Neuron (in vitro differentiated cells): ENCODE results near the gene PLEKHM3.

Experiments
- H2AFZ ChIP-seq: one replicate; pipeline ENCODE4 v1.6.1; 2013; ENCODE audit warnings: low read depth, mild to moderate bottlenecking, inconsistent platforms, low read length, moderate library complexity
- H3K27me3 ChIP-seq: one replicate; pipeline ENCODE4 v1.6.1; 2013; ENCODE audit warnings: low read length; ENCODE audit not compliant: insufficient read depth
- H3K36me3 ChIP-seq: one replicate; pipeline ENCODE4 v1.6.1; 2013; ENCODE audit warnings: low read length; ENCODE audit not compliant: insufficient read depth
- H3K4me1 ChIP-seq: one replicate; pipeline ENCODE4 v1.6.1; 2013; ENCODE audit warnings: low read length; ENCODE audit not compliant: insufficient read depth
- H3K4me3 ChIP-seq: 2 replicates; pipeline ENCODE4 v1.5.1; 2013; ENCODE audit warnings: mild to moderate bottlenecking, low read length, moderate library complexity
- H3K9me3 ChIP-seq: one replicate; pipeline ENCODE4 v1.6.1; 2013; ENCODE audit warnings: low read length

The PLEKHM3 gene

DNA sequence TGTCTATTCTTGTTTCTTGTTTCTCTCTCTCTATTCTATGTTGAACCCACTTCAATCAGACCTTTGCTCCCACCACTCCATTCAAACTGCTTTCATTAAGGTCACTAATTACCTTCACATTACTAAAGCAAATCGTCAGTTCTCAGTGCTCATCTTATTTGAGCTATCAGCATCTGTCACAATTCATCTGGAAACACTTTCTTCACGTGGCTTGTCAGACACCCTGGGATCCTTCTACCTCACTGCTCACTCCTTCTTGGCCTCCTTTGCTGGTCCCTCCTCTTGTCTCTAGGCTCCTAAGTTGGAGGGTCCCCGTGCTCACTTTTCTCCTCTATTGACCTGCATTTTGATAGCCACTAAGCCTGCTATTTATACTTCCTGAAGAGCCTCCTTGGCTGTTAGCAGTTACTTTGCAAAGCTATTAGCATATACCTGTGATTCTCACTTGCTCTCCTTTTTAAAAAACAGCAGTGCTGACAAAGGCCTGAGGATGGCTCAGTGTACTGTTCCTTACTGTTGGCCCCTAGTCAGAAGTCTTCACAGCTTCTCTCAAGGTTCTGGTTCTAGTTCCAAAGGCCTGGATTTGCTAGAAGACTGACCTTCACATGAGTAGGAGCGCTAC is 80.2 kb downstream of the PLEKHM3 start:
- no peaks in the 10 kb centered on the region for H3K27me3 ChIP-seq
- peaks cover 1% of the 10 kb centered on the region for H3K9me3 ChIP-seq
- no peak overlapping the region for H3K4me3 ChIP-seq
- H3K4me1 ChIP-seq, result no peaks in the 10 kb centered on the region
- peaks cover 3% of the 10 kb centered on the region for H3K36me3 ChIP-seq
- no peak overlapping the region for H2AFZ ChIP-seq

DNA sequence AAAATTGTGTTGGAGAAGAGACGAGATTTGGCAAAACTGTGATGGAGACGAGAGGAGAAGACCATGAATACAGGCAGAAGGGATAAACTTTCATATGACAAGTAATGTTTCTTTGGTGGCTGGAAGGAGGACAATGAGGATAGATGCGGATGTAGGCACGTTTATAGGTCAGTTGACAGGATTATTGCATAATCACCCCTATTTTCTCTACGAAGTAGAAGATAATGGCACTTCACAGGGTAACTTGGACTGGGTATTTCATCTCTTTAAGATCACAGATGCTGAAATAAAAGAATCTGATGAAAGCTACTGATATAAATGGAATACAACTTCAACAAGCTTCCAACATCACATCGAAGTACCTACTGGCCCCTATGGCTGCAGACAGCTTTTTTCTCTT is 81.0 kb downstream of the PLEKHM3 start:
- no peaks in the 10 kb centered on the region for H3K27me3 ChIP-seq
- H3K36me3 ChIP-seq, result peaks cover 3% of the 10 kb centered on the region
- H3K4me1 ChIP-seq, result no peaks in the 10 kb centered on the region
- H3K9me3 ChIP-seq, result peaks cover 1% of the 10 kb centered on the region
- H2AFZ ChIP-seq, result no peak overlapping the region
- H3K4me3 ChIP-seq, result no peak overlapping the region

DNA sequence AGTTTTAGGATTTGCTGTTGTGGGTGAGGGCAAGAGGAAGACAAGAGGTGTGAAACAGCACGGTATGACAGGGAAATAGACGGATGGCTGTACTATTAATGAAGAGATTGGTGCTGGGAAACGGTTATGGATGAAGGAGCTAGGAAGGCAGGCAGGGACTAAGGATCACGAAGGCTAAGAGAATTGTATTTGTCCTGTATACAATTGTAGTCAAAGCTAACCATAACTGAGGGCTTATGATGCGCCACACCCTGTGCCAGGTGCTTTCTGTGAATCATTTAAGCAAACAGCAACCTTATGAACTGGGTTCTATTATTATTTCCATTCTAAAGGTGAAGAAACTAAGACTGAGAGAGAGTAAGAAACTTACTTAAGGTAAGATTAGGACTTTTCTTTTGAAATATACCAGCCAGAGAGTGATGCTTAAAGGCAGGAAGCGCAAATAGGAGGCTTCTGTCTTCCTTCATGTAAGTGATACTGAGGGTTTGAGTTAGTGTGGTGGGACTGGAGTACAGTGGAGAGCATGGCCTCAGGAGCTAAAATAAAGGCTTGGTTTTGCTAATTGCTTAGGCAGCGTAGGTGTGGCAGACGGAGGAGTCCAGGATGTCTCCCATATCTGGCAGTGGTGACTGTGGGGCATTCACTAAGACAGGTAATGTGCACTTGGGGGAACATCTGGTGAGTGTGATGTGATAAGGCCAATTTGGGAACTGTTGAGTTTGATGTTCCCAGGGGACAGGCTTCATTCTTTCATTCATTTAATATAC is 85.8 kb downstream of the PLEKHM3 start:
- Histone ChIP-seq H3K4me1 (no peaks in the 10 kb centered on the region), H3K4me3 (no peak overlapping the region), H3K27me3 (no peaks in the 10 kb centered on the region), H2AFZ (no peak overlapping the region), H3K36me3 (no peaks in the 10 kb centered on the region), H3K9me3 (peaks cover 1% of the 10 kb centered on the region)

DNA sequence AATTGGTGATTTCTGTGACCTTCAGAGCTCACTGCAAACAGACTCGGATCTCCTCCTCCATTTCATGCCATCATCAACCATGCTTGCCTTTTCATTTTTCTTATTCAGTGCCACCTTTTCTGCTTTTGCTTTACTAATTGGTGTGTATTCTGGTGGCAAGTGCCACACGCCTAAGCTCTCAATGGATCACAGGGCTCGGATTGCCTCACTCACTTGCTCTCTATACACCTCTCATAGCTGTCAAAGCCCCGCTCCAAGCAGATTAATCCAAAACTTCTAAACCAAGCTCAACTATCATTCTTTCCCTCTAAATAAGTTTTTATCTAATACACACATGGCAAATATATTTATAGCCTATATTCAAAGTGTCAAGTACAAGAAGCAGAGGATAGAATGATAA is 86.4 kb downstream of the PLEKHM3 start:
- Histone ChIP-seq H3K27me3 (no peaks in the 10 kb centered on the region), H3K36me3 (no peaks in the 10 kb centered on the region), H3K4me1 (no peaks in the 10 kb centered on the region), H3K9me3 (no peaks in the 10 kb centered on the region), H3K4me3 (no peak overlapping the region), H2AFZ (no peak overlapping the region)

DNA sequence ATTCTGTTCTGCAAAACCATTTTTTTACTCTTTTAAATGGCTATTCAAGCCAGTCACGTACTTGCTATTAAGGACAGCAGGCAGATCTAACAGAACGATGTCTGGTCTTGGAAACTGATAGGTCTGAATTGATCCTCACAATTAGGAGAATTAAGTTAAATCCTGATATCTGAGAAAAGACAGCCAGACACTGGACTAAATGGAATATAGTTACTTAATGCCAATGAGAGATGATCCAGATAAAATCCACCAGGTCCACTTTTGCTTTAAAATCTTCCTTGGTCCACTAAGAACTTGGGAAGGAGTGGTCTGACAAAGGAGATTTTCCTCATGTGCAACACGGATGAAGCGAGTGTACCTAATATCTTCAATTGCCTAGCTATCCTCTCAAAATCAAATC is 86.9 kb downstream of the PLEKHM3 start:
- no peak overlapping the region for H2AFZ ChIP-seq
- no peaks in the 10 kb centered on the region for H3K9me3 ChIP-seq
- H3K36me3 ChIP-seq, result no peaks in the 10 kb centered on the region
- no peak overlapping the region for H3K4me3 ChIP-seq
- H3K27me3 ChIP-seq, result no peaks in the 10 kb centered on the region
- H3K4me1 ChIP-seq, result no peaks in the 10 kb centered on the region

DNA sequence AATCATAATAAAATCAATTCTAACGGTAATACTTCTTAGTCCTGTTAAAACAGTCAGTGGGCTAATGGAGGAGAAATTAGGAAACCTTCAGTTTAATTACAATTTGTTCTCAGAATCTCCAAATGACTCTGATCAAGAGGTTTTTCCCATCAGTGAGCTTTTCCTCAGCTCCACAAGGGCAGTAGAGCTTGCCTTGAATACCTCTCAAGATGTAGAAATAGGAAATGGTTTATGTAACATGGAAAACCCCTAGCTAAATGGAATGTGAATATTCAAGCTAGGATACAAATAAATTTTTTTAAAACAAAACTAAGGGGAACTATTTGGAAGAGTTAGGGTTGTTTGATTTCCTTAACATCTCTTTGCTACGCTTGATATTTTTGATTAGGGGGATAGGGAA is 87.5 kb downstream of the PLEKHM3 start:
- H3K4me3 ChIP-seq, result no peak overlapping the region
- no peaks in the 10 kb centered on the region for H3K9me3 ChIP-seq
- H3K27me3 ChIP-seq, result no peaks in the 10 kb centered on the region
- H2AFZ ChIP-seq, result no peak overlapping the region
- no peaks in the 10 kb centered on the region for H3K36me3 ChIP-seq
- no peaks in the 10 kb centered on the region for H3K4me1 ChIP-seq

DNA sequence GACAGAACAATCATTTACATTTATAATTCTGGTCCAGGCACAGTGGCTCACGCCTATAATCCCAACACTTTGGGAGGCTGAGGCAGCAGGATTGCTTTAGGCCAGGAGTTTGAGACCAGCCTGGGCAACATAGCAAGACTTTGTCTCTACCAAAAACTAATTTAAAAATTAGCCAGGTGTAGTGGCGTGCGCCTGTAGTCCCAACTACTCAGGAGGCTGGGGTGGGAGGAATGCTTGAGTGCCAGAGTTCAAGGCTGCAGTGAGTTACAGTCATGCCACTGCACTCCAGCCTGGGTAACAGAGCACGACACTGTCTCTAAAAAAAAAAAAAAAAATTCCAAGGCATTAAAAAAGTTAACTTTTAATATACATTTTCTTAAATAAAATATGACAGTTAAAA is 88.1 kb downstream of the PLEKHM3 start:
- Histone ChIP-seq H2AFZ (no peak overlapping the region), H3K4me1 (no peaks in the 10 kb centered on the region), H3K27me3 (no peaks in the 10 kb centered on the region), H3K36me3 (no peaks in the 10 kb centered on the region), H3K4me3 (no peak overlapping the region), H3K9me3 (no peaks in the 10 kb centered on the region)

DNA sequence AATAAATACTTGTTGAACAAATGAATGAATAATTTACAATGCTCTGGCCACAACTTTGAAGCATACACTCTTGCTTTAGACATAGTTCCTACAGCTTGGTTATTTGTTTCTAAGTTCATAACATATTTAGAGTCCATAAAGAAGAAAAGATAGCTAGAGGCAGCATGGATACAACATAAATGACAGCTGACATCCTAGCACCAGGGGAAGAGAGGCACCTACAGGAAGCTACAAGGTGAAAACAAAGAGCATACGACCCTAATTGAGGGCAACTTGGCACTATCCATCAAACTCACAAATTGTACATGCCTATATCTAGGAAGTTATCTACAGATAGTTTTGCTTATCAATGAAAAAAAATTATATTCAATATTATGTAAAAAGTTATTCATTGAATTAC is 88.9 kb downstream of the PLEKHM3 start:
- no peaks in the 10 kb centered on the region for H3K4me1 ChIP-seq
- H3K4me3 ChIP-seq, result no peak overlapping the region
- H3K9me3 ChIP-seq, result no peaks in the 10 kb centered on the region
- peaks cover 2% of the 10 kb centered on the region for H3K36me3 ChIP-seq
- H3K27me3 ChIP-seq, result no peaks in the 10 kb centered on the region
- no peak overlapping the region for H2AFZ ChIP-seq

DNA sequence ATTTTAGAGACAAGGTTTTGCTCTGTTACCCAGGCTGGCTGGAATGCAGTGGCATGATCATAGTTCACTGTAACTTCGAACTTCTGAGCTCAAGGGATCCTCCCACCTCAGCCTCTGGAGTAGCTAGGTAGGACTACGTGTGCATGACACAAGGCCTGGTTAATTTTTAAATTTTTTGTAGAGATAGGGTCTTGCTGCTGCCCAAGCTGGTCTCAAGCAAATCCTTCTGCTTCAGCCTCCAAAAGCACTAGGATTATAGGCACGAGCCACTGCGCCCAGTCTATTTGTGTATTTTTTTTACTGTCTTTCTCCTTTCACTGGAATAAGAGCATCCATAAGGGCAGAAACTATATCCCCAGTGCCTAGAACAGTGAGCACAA is 89.3 kb downstream of the PLEKHM3 start:
- Histone ChIP-seq H3K27me3 (no peaks in the 10 kb centered on the region), H3K9me3 (no peaks in the 10 kb centered on the region), H3K4me3 (no peak overlapping the region), H2AFZ (no peak overlapping the region), H3K36me3 (peaks cover 2% of the 10 kb centered on the region), H3K4me1 (no peaks in the 10 kb centered on the region)

DNA sequence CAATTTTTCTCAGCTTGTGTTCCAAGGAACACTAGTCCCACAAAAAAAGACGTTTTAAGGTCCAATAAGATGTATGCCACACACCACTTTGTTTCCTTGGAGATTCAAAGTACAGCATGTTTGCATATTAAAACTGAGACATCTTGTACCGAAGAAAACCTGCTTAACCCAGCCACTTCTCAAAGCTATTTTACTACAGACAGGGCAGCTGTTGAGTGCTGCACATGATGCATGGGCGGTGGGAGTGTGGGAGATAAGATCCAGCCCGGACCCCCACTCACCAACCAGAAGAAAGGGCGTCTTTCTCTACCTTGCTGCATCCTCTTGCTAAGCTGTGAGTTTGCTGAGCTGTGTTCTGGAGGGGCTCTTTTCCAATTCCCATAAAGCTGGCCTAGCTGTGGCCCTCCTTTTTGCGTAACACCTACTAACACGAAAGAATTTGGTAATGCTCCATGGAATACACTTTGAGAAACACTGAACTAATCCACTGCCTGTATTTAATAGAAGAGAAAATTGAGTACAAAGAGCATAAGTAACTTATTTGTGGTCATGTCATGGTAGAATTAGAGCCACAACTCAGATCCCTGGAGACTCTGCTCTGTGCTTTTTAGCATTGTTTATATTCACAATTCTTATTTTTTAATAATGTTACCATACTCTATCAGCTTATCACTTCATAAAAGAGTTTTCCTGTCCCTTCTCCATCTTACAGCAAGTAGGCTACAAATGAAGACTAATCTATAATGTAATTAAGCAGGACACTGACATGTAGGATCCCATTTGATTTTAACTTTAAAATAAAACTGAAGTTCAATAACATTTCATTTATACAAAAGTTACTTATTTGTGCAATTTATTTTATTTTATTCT is 90.0 kb downstream of the PLEKHM3 start:
- no peaks in the 10 kb centered on the region for H3K27me3 ChIP-seq
- no peak overlapping the region for H2AFZ ChIP-seq
- no peaks in the 10 kb centered on the region for H3K4me1 ChIP-seq
- H3K36me3 ChIP-seq, result peaks cover 2% of the 10 kb centered on the region
- no peak overlapping the region for H3K4me3 ChIP-seq
- H3K9me3 ChIP-seq, result no peaks in the 10 kb centered on the region

DNA sequence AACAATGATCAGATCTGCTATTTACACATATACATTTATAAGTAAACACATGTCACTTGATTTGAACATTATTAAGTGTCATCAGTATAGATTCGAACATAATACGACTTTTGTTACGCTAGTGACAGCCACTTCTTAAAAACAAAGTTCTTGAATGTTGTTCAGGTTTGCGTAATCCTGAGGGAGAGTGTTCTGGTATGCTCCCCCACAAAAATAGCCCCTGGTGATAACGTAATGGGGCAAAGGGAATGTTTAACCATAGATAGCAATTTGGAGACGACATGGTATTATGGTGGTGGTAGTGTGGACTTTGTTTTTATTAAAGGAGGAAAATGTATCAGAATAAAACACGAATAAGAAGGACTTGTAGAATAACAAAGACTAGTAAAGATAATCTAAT is 90.6 kb downstream of the PLEKHM3 start:
- Histone ChIP-seq H3K36me3 (peaks cover 2% of the 10 kb centered on the region), H3K9me3 (no peaks in the 10 kb centered on the region), H2AFZ (no peak overlapping the region), H3K27me3 (no peaks in the 10 kb centered on the region), H3K4me1 (no peaks in the 10 kb centered on the region), H3K4me3 (no peak overlapping the region)

DNA sequence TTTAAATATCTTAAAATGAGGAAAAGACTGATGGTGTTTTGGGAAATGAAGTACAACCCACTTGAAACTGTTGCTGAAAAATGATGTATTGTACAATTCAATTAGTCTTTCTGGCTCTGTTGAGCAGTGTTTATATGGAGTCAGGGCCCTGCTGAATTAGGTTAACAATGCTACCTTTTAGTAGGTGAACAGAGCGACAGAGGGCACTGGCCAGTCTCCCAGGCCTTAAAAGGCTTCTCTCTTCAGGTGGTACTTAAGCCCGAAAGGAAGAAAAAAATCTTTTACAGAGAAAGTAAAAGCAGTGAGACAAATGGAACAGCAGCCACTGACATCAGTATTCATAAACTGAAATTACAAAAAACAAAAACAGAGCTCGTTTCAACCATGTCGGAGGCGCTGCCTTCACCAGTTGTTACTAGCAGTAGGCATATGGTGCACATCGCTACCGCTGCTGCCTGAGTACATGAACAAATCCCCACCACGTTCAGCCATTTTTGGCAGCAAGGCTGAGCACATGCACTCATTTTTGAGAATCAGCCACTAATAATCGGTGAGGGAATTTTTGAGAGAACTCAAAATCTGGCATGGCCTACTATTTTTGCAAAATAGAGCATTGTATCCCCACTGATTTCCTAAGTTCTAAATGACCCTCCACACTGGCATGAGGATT is 91.8 kb downstream of the PLEKHM3 start:
- H3K27me3 ChIP-seq, result no peaks in the 10 kb centered on the region

DNA sequence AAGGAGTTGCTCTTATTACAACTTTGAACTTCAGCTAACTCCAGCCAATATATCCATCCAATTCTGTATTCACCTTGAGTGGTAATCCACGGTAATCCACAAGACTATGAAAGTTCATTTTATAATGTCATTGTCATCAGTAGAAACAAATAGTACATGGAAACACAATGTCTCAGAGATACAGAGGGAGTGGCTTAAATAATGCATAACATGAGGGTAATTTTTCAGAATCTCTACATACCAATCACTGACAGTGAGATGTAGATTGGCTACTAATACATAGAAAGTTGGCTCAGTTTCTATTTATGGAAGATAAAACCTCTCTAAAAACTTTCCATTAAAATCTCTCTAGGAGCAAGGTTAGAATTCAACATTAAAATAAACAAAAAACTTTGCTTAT is 93.2 kb downstream of the PLEKHM3 start:
- Histone ChIP-seq H2AFZ (no peak overlapping the region), H3K9me3 (no peaks in the 10 kb centered on the region), H3K27me3 (no peaks in the 10 kb centered on the region), H3K4me1 (no peaks in the 10 kb centered on the region), H3K36me3 (peaks cover 2% of the 10 kb centered on the region), H3K4me3 (no peak overlapping the region)

More for the DNA sequence above, 91.8 kb downstream of the PLEKHM3 start:
- Histone ChIP-seq H2AFZ (no peak overlapping the region), H3K36me3 (peaks cover 2% of the 10 kb centered on the region), H3K4me3 (no peak overlapping the region), H3K4me1 (no peaks in the 10 kb centered on the region), H3K9me3 (no peaks in the 10 kb centered on the region)
